GM19395 (cell line): ENCODE results near the gene RPS6KC1.
"Not testable (repeated sequence)": the region's sequence is repeated elsewhere in the genome, so short reads cannot be mapped to it uniquely, and the experiment has no call there.

Experiments
- ATAC-seq: cut with Tn5 transposase; IDR thresholded peaks from one replicate; pipeline ENCODE4 v1.9.1; 2021; ENCODE audit warnings: mild to moderate bottlenecking, moderate library complexity; ENCODE audit not compliant: unreplicated experiment

Gene RPS6KC1

DNA sequence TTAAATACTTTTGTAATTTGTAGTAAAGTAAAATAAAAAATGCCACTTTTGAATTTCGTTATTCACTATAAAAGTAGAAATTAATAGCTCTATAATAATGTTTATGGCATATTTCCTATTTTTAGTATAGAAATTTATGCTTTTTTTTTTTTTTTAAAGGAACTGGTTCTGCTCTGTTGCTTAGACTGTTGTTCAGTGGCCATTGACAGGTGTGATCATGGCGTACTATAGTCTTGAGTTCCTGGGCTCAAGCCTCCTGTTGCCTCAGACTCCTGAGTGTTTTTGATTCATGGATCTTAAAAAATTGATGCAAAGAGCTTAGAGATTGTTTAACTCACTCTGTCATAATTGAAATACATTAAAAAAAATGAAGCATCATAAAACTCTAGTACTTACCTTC lies 53.6 kb downstream of the RPS6KC1 start:
- no peak for ATAC-seq

- ATAC-seq, result no peak
Observed at GRCh38 chr1:213106298-213106697, 55.3 kb downstream of the RPS6KC1 start.

DNA sequence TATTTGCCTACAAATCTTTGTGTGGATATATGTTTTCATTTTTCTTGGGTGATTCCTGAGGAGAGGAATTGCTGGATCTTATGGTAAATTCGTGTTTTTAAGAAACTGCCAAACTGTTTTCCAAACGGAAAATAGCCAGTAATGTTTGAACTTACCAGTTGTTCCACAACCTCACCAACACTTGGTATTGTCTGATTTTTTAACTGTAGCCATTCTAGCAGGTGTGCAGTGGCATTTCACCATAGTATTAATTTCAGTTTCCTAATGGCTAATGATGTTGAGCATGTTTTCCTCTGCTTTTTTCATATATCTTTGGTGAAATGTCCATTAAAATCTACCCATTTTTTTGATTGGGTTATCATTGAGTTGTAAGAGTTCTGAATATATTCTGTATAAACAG lies 56.6 kb downstream of the RPS6KC1 start:
- ATAC-seq, result no peak

DNA sequence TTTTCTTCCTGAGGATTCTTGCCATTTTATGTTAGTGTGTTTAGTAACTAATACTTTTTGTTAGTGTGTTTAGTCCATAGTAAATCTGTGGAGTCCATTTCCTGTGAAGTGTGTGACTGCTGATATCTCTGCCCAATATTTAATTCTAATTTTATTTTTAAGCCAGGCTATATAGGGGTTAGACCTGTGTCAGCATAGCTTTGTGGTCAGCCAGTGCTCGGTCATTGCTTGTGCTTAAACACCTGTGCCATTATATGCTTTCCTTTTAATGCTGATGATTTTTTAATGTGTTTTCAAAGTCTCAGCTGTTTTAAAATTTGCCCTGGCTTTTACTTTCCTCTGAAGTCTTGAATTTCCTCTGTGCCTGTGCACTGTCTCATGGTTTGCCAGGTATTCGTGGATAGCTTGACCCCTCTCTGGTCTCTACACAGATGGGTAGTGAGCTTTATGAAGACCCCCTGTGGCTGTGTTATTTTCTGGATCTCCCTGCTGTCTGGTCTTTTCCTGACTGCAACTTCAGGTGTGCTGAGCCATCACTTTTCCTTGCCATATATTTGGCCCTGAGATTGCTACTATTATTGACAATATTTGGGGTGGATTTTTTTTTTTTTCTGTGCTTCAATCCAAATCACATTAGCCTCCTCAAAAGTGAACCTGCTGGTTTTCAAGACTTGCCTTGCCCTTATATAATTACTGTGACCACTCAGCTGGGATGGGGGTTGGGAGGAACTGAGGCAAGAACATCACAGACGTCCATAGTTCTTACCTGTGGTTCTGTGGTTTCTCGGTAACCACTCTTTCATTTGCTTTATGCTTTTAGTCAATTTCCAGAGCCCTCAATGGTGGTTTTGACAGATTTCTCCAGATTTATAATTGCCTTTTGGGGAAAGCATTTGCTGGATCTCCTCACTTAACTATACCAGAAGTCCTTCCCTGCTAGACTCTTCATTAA lies 59.6 kb downstream of the RPS6KC1 start:
- ATAC-seq, result peak; percentile 87

- ATAC-seq, result no peak
Observed at GRCh38 chr1:213111502-213111901, 60.5 kb downstream of the RPS6KC1 start.

DNA sequence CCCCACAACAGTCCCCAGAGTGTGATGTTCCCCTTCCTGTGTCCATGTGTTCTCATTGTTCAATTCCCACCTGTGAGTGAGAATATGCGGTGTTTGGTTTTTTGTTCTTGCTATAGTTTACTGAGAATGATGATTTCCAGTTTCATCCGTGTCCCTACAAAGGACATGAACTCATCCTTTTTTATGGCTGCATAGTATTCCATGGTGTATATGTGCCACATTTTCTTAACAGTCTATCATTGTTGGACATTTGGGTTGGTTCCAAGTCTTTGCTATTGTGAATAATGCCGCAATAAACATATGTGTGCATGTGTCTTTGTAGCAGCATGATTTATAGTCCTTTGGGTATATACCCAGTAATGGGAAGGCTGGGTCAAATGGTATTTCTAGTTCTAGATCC lies 61.7 kb downstream of the RPS6KC1 start:
- not testable (repeated sequence) for ATAC-seq

- ATAC-seq, result not testable (repeated sequence)
Observed at GRCh38 chr1:213117699-213118180, 66.7 kb downstream of the RPS6KC1 start.

GRCh38 chr1:213119794-213120193 lies 68.8 kb downstream of the RPS6KC1 start:
- ATAC-seq, result no peak

- no peak for ATAC-seq
Observed at GRCh38 chr1:213120386-213120785, 69.3 kb downstream of the RPS6KC1 start.

DNA sequence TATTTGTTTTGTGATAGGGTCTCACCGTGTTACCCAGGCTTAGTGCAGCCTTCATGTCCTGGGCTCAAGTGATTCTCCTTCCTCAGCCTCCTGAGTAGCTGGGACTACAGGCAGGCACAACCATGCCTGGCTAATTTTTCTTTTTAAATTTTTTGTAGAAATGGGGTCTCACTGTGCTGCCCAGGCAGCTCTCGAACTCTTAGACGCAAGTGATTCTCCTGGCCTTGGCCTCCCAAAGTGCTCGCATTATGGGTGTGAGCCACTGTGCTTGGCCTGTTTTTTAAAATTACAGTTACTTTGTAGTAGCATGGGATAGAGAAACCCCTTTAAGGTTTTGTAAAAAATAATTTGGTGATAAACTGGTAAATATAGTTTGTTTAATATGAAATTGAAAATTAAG lies 69.9 kb downstream of the RPS6KC1 start:
- no peak for ATAC-seq

GRCh38 chr1:213122514-213122929 lies 71.5 kb downstream of the RPS6KC1 start:
- no peak for ATAC-seq

- ATAC-seq, result no peak
Observed at GRCh38 chr1:213123087-213123486, 72.0 kb downstream of the RPS6KC1 start.

DNA sequence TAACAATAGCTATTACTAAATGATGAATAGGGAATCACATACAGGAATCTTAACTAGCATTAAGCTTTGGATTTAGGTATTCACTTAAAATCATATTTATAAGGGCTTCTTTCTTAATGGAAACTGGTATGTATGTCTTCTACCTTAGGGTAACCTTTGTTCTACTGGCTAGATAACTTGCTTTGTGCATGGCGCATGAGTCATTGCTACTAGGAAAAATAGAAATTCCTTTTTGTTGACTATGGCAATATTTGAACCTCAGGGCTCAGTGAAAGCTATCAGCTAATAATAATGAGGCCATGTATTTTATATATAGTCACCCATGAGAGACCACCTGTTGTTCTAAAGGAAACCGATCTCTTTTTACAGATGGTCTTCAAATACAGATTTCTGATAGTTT lies 72.5 kb downstream of the RPS6KC1 start:
- no peak for ATAC-seq

DNA sequence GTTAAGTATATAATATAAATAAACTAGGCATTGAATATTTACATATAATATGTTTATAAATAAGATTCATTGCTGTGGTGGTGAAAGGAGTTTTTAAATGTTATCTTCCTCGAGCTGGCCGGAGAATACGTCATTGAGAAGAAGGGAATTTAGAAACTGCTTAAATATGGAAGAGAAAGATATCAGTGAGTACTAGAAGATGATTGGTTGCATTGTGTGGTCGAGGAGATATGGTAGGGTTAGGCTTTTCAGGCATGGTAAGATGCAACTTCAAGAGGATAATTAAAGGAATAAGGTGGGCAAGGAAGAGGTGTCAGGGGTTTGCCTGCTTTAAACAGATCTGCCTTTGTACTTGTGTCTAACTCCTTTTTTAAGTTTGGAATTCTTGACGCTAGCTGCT lies 73.5 kb downstream of the RPS6KC1 start:
- ATAC-seq, result no peak

GRCh38 chr1:213125643-213126042 lies 74.6 kb downstream of the RPS6KC1 start:
- no peak for ATAC-seq

DNA sequence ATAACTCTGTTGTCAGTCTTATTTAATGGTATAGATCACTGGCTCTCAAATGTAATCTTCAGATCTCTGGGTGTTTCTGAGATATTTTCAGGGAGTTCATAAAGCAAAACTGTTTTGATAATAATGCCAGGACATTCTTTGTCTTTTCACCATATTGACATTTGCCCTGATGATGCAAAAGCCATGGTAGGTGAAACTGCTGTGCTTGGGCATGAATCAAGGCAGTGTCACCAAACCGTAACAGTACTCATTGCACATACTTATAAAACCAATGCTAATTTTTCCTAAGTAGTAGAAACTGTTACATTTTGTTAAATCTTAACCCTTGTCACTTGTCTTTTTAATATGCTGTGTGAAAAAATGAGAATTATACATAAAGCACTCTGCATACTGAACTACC lies 76.0 kb downstream of the RPS6KC1 start:
- ATAC-seq, result no peak

- no peak for ATAC-seq
Observed at GRCh38 chr1:213131851-213132655, 81.0 kb downstream of the RPS6KC1 start.

GRCh38 chr1:213135572-213135971 lies 84.5 kb downstream of the RPS6KC1 start:
- no peak for ATAC-seq

DNA sequence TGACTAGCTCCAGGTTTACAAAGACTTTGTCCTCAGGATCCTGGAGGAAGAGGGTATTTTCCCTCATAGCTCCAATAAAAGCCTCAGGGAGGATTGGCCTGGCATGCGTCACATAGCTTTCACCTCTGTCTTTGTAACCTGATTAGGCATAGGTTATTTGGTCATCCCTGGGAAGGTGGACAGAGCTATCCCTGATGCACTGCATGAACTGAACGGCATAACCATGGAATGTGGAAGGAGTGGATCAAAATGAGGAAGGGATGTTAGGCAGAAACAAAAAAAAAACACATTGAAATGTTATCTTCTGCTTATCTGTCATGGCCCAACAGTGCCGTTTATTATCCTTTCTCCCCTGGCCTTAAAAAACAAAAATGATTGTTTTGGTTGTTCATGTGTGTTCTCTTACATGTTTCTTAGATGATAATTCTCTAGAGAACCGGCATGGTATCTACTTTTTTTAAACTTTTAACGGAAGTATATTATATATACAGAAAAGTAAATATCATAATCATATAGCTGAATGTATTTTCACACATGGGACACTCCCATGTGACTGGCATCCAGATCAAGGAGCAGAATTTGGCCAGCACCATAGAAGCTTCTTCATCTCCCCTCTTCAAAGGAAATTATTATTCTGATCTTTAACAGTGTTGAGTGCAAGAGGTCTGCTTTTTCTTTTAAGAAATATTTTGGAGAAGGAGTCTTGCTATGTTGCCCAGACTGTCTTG lies 85.3 kb downstream of the RPS6KC1 start:
- no peak for ATAC-seq

GRCh38 chr1:213138391-213138790 lies 87.3 kb downstream of the RPS6KC1 start:
- ATAC-seq, result no peak

DNA sequence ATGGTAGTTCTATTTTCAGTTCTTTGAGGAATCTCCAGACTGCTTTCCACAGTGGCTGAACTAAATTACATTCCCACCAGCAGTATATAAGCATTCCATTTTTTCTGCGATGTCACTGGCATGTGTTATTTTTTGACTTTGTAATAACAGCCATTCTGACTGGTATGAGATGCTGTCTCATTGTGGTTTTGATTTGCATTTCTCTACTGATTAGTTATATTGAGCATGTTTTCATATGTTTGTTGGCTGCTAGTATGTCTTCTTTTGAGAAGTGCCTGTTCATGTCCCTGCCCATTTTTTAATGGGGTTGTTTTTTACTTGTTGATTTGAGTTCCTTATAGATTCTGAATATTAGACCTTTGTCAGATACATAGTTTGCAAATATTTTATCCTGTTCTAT lies 87.9 kb downstream of the RPS6KC1 start:
- ATAC-seq, result no peak
